GM23248 (cell line): Measurements from ENCODE around the gene TNFRSF6B.

Experiments used
- EZH2 ChIP-seq: fragments of 200-600 bp; sonication (generic); IDR thresholded peaks from 2 replicates; pipeline ENCODE4 v1.6.1; 2018; ENCODE audit warnings: antibody characterized with exemption, mild to moderate bottlenecking; ENCODE audit not compliant: insufficient read depth, poor library complexity, severe bottlenecking
- EZH2phosphoT487 ChIP-seq: fragments of 200-600 bp; sonication (generic); IDR thresholded peaks from 2 replicates; pipeline ENCODE4 v1.6.1; 2018; ENCODE audit warnings: antibody characterized with exemption, moderate library complexity, mild to moderate bottlenecking, low read depth; ENCODE audit not compliant: insufficient read depth

DNA sequence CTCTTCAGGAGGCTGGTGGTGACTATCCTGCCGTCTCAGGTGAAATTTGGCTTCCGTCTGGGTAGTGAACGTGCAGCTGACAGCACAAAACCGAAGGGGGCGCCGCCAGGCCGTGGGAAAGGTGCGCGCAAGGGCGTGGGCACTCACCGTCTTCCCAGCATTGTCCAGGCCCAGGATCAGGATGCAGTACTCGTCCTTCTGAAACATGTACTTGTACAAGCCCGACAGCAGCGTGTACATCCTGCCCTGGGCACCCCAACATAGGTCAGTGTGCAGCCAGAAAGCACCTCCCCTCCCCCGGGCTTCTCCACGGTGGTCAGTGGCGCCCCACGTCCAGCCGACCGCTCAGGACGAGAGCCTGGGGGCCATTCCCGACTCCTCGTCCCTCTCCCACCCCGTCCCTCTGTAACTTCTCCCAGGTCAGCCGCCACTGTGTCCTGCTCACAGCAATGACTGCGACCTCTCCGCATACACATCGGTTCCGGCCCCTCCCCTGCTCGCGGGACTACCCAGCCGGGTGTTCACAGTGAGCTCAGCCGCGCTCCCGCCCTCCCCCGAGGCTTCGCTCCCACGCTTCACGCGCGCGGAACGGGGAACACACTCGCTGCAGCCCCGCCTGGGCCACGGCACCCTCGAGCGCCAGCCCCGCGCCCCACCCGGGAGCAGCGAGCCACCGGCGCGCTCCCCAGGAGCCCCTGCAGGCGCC, 10.6 kb downstream of the TNFRSF6B start:
- TF ChIP-seq EZH2 (no peak), EZH2phosphoT487 (no peak)
